GM12874 (cell line): ENCODE results near the gene EHBP1L1.

ENCODE experiments used
- TF ChIP-seq, protein P1 (sequence below): IDR thresholded peaks from 2 replicates; pipeline ENCODE4 v1.5.1; 2011; ENCODE audit warnings: low read depth, mild to moderate bottlenecking, control low read depth, low read length, moderate library complexity; ENCODE audit not compliant: insufficient read depth

Gene EHBP1L1

DNA sequence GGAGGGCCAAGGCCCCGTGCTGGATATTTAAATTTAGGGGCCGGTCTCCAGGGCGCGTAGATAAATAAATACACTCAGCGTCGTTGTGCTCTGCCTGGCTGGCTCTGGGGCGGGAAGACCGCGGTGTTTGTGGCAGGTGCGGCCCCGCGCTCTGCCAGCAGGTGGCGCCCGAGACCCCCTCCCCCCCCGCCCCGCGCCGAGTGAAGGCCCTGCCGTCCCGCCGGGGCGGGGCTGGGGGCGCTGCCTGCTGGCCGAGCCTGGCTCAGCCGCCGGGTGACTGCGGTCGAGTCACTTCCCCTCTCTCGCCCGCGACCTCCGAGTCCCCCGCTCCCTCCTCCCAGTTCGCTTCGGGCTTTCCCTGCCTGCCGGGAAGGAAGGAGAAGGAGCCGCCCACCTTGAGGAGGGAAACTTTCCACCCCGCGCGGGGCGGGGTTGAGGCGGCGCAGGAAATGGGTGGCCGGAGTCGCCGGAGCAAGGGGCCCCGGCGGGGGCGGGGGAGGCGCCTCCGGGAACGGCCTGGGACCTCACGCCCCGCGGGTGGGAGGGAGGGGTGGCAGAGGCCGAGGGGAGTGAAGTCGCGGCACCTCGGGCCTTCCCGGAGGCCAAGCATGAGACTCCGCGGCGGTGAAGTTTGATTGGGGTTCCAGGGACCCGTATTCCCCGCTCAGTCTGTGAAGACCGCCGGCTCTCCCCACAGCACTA is 1.6 kb upstream of the EHBP1L1 start:
- TF ChIP-seq, protein P1, sequence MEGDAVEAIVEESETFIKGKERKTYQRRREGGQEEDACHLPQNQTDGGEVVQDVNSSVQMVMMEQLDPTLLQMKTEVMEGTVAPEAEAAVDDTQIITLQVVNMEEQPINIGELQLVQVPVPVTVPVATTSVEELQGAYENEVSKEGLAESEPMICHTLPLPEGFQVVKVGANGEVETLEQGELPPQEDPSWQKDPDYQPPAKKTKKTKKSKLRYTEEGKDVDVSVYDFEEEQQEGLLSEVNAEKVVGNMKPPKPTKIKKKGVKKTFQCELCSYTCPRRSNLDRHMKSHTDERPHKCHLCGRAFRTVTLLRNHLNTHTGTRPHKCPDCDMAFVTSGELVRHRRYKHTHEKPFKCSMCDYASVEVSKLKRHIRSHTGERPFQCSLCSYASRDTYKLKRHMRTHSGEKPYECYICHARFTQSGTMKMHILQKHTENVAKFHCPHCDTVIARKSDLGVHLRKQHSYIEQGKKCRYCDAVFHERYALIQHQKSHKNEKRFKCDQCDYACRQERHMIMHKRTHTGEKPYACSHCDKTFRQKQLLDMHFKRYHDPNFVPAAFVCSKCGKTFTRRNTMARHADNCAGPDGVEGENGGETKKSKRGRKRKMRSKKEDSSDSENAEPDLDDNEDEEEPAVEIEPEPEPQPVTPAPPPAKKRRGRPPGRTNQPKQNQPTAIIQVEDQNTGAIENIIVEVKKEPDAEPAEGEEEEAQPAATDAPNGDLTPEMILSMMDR = peak; percentile 84

DNA sequence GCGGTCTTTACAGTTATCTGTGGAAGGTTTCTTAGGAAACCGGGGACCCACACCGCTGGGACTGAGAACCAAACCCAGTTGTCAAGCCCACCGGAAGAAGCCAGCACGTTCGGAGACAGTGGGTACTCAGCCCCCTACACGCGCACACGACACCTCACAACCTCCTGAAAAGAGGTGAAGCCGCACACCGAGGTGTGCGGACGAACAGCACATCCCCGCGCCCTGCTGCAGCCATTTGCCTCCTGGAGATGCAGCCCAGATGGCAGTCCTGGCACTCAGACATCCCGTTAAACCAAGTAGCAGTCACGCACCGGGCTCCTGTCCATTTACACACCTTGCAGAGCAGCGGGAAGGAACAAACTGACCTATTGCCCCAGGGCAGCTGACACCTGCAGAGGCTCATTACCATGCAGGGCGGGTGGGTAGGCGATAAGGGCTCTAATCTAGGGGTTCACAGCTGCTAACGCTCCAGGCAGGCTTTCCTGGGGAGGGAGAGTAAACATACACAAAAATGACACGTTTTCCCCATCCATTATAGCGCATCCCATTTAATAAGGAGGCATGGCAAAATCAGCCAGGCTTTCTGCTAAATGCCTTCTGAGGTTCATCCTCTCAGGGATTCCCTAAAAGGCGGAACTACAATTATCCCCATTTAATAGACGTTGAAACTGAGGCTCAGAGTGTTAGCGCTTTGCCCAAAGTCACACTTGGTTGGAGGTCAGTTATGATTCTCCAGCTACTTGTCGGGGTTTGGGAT is 864 bp upstream of the EHBP1L1 start:
- TF ChIP-seq, protein P1 = no peak

DNA sequence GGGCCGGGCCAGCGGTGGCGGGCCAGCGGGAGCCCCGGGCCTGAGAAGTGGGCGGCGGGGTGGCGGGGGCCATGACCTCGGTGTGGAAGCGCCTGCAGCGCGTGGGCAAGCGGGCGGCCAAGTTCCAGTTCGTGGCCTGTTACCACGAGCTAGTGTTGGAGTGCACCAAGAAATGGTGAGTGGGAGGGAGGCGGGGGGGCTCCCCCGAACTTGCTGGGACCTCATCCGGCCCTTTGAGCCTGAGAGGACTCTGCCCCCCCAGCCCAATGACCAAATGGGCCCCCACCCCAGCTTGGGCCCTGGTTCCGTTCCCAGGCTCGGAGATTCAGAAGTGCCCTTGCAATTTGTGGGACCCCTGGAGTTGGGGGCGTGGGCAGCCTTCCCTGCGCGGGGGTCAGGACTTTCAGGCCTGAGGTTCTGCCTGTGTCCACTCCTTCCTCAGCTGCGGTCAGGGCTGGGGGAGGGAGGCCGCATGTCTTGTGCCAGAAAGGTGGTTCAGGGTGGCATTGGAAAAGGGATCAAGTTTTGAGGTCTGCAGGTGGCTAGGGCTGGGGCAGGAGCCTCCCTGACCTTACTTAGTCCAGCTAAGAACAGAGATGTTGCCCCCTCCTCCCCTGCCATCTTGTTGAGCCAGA is 496 bp downstream of the EHBP1L1 start:
- TF ChIP-seq, protein P1 = no peak

DNA sequence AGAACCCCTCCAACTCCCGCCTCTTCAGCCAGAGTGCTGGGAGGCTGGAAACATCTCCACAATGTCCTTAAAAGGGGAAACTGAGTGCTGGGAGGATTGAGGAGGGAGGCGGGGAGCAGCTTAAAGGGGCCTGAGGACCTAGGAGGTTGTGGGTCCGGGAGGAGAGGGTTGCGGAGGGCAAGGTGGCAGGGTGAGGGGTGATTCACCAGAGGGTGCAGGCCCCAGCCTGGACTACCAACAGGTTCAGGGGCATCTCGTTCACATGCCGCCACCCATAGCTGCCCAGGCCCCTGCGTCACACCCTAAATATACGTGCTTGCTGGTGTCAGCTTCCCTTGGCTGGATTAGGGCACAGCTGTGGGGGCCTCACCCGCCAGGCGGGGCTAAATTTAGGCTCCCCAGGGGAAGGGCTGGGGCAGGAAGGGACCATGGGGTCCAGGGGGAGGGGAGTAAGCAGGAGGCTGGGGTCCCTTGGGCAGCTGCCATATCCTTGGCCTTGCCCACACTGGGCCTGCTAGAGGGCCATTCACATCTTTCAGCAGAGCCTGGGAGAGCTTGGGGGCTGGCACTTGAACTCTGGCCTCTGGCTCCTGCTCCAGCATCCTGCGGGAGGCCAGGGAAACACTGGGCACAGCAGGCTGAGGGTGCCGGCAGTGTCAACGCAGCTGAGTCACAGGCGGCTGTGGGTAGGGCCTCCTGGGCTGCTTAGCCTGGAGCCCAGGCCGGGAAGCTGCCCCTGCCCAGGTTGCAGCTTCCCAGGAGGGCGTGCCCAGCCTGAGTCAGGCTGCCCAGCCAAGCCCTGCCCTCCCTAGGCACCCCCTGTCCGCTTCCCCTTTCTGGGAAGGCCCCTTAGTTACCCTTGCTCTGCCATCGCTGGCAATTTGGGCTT is 1.3 kb downstream of the EHBP1L1 start:
- TF ChIP-seq, protein P1 = no peak

DNA sequence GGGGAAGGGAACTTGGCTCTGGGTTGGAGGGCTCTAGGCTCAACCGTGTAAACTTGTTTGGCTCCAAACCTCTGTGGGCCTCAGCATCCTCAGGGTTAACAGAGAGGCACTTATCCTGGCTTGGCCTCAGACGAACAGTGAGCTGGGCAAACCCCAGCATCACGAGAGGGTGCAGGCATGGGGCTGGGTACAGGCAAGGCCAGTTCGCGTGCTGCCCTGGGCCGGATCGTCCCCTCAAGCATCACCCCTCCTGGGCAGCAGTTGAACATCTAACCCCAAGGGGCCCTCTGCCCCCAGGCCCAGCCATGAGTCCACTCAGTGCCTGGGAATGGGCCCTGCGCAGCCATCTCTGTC is 1.9 kb downstream of the EHBP1L1 start:
- TF ChIP-seq, protein P1 = no peak

DNA sequence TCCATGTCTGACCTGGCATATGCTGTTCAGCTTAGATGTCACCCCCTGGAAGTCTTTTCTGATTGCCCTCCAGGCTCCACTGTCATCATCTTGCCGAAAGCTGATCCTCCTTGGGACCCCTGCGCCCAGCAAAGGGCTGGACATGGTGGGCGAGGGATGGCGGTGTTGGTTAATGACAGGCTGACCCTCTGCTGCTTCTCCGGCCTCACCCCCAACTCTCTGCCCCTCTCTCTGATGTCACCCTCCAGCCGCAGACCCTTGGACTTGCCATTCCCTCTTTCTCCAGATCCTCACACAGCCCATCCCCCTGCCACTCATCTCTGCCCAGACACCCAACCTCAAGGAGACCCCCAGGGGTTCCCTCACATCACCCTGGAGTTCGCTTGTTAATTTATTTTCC is 2.3 kb downstream of the EHBP1L1 start:
- TF ChIP-seq, protein P1 = no peak
